PFSK-1 (cell line): Measurements from ENCODE around the gene OBP2B.

ENCODE experiments used
- SIN3A ChIP-seq: IDR thresholded peaks from 2 replicates; pipeline ENCODE4 v1.6.1; 2012; ENCODE audit warnings: mild to moderate bottlenecking, low read length, moderate library complexity, borderline replicate concordance; ENCODE audit not compliant: insufficient read depth
- TAF1 ChIP-seq: IDR thresholded peaks from 2 replicates; pipeline ENCODE4 v1.6.1; 2012; ENCODE audit warnings: low read length, control low read depth, borderline replicate concordance; ENCODE audit not compliant: insufficient read depth

- TF ChIP-seq TAF1 (no peak), SIN3A (no peak)
Measured at GRCh38 chr9:133162861-133163503, 46.1 kb downstream of the OBP2B start.
